Body of pancreas (tissue), 4 donors: Measurements from ENCODE around the gene EDNRA.

Experiments used
- POLR2A ChIP-seq, 3 donors: fragments of 450-650 bp; IDR thresholded peaks; one replicate each; pipeline ENCODE4 v1.6.1; 2016; ENCODE audit warnings: antibody characterized with exemption in 3 of 3, mild to moderate bottlenecking in 2 of 3
- TF ChIP-seq, protein P1 (sequence below), 7 experiments: fragments of 450-650 bp in 4 of 7; fragments of 200-600 bp in 3 of 7; sonication (generic) in 3 of 7; IDR thresholded peaks; one replicate each; pipeline ENCODE4 v1.5.1; 2016 to 2019; ENCODE audit warnings: antibody characterized with exemption in 7 of 7

DNA sequence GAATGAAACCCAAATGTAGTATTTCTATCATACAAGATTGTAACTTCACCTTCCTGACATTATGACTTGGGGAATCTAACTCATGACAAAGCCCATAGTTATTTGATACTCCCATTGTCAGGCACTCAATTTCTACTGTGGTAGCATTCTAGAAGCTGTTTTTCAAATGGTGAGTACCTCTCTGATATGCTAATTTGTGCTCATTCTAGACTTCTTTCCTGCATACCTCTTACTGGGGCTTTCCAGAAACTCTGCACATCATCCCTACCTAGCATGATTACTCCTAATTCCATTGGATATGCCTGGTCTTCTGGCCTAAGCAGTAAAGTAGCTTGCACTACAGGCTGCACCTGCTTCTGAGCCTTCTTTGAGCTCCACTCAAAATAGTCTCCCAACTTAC lies 85.9 kb downstream of the EDNRA start:
- TF ChIP-seq, protein P1, sequence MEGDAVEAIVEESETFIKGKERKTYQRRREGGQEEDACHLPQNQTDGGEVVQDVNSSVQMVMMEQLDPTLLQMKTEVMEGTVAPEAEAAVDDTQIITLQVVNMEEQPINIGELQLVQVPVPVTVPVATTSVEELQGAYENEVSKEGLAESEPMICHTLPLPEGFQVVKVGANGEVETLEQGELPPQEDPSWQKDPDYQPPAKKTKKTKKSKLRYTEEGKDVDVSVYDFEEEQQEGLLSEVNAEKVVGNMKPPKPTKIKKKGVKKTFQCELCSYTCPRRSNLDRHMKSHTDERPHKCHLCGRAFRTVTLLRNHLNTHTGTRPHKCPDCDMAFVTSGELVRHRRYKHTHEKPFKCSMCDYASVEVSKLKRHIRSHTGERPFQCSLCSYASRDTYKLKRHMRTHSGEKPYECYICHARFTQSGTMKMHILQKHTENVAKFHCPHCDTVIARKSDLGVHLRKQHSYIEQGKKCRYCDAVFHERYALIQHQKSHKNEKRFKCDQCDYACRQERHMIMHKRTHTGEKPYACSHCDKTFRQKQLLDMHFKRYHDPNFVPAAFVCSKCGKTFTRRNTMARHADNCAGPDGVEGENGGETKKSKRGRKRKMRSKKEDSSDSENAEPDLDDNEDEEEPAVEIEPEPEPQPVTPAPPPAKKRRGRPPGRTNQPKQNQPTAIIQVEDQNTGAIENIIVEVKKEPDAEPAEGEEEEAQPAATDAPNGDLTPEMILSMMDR (IDR thresholded peaks at IDR 0.05): no peak
- no peak for TF ChIP-seq POLR2A (IDR thresholded peaks at IDR 0.05)
